H1 (cell line): ENCODE results near the gene NEDD9. TPM values are rescaled to one million over a fixed set of nuclear protein-coding genes. Genes with fewer than 3 reads are reported as not detected.

Source experiments
- CTCF ChIA-PET: fragments of 300-600 bp; sonication (Branson Sonifier 250); formaldehyde crosslinking; loops from one replicate; lab custom pipeline; 2021; ENCODE audit not compliant: partially characterized antibody; lab: Charles Lee
- POLR2A ChIA-PET: fragments of 300-600 bp; sonication (Branson Sonifier 250); formaldehyde crosslinking; loops from one replicate; lab custom pipeline; 2021; ENCODE audit warnings: inconsistent platforms; ENCODE audit not compliant: partially characterized antibody; lab: Charles Lee
- DNase-seq, 2 experiments: peaks; one replicate each; pipeline versions ENCODE4 v3.0.0 to v3.0.0-alpha.2; 2010 to 2022; ENCODE audit warnings: low spot score in 2 of 2, low read depth in 1 of 2, mixed read lengths in 1 of 2
- FAIRE-seq: peaks from 2 replicates; lab custom pipeline; 2011; peaks lifted over from hg19 to GRCh38; lab: Jason Lieb, UNC
- H2AFZ ChIP-seq: 2 replicates; pipeline ENCODE4 v1.8.1; 2012; ENCODE audit warnings: low read length, inconsistent platforms
- H2AK5ac ChIP-seq: 2 replicates; pipeline ENCODE4 v1.6.1; 2013; ENCODE audit warnings: low read depth, low read length
- H2BK120ac ChIP-seq: replicated peaks from 2 replicates; pipeline ENCODE3; 2013; ENCODE audit warnings: low read depth, low read length, inconsistent platforms
- H2BK12ac ChIP-seq: 2 replicates; pipeline ENCODE4 v1.6.1; 2013; ENCODE audit warnings: low read depth, low read length
- H2BK15ac ChIP-seq: 2 replicates; pipeline ENCODE4 v1.6.1; 2013; ENCODE audit warnings: low read length
- H2BK20ac ChIP-seq: 2 replicates; pipeline ENCODE4 v1.6.1; 2013; ENCODE audit warnings: low read length
- H2BK5ac ChIP-seq: 2 replicates; pipeline ENCODE4 v1.6.1; 2013; ENCODE audit warnings: low read depth, low read length
- H3K14ac ChIP-seq: 2 replicates; pipeline ENCODE4 v1.6.1; 2013; ENCODE audit warnings: inconsistent platforms; ENCODE audit not compliant: insufficient read length
- H3K18ac ChIP-seq: 2 replicates; pipeline ENCODE4 v1.6.1; 2013; ENCODE audit warnings: low read length; ENCODE audit errors: extremely low read depth
- H3K23ac ChIP-seq: 2 replicates; pipeline ENCODE4 v1.6.1; 2013; ENCODE audit warnings: inconsistent platforms; ENCODE audit not compliant: insufficient read length
- H3K23me2 ChIP-seq: 2 replicates; pipeline ENCODE4 v1.6.1; 2013; ENCODE audit warnings: low read depth, low read length
- H3K27ac ChIP-seq: 2 replicates; pipeline ENCODE4 v1.6.1; 2011; ENCODE audit warnings: low read depth, low read length, inconsistent platforms
- H3K27me3 ChIP-seq, 4 experiments: replicated peaks in 1 of 4; 1 replicate in 1 of 4; 2 replicates in 3 of 4; pipeline versions ENCODE4 v1.6.1 to v1.8.1; 2011 to 2013; ENCODE audit warnings: low read length in 3 of 4, mild to moderate bottlenecking in 3 of 4, inconsistent platforms in 2 of 4, mixed read lengths in 2 of 4, moderate library complexity in 1 of 4; ENCODE audit not compliant: control insufficient read depth in 3 of 4, insufficient read depth in 3 of 4; ENCODE audit errors: extremely low read depth in 1 of 4
- H3K36me3 ChIP-seq, 4 experiments: 2 replicates each; pipeline versions ENCODE4 v1.6.1 to v1.8.1; 2011 to 2013; ENCODE audit warnings: mild to moderate bottlenecking in 4 of 4, low read length in 3 of 4, moderate library complexity in 2 of 4, control low read depth in 1 of 4, inconsistent platforms in 1 of 4; ENCODE audit not compliant: insufficient read depth in 4 of 4, control insufficient read depth in 2 of 4
- H3K4ac ChIP-seq: replicated peaks from 2 replicates; pipeline ENCODE3; 2013; ENCODE audit warnings: low read length, low read depth, mixed read lengths, inconsistent platforms; ENCODE audit not compliant: insufficient read length
- H3K4me1 ChIP-seq, 4 experiments: replicated peaks in 1 of 4; 1 replicate in 1 of 4; 2 replicates in 3 of 4; pipeline versions ENCODE4 v1.6.1 to v1.8.1; 2011 to 2013; ENCODE audit warnings: low read length in 3 of 4, inconsistent platforms in 2 of 4, mixed read lengths in 1 of 4; ENCODE audit not compliant: insufficient read depth in 4 of 4, control insufficient read depth in 3 of 4
- H3K4me2 ChIP-seq, 2 experiments: 2 replicates each; pipeline versions ENCODE4 v1.6.1 to v1.8.1; 2011 to 2013; ENCODE audit warnings: low read depth in 2 of 2, low read length in 2 of 2, control low read depth in 1 of 2, inconsistent platforms in 1 of 2, mild to moderate bottlenecking in 1 of 2; ENCODE audit not compliant: insufficient read depth in 1 of 2
- H3K4me3 ChIP-seq, 4 experiments: fragments of 200-600, 300-600 bp in 1 of 4; sonication (generic), shearing (Covaris generic), sonication (Bioruptor Twin) in 1 of 4; 2 replicates each; pipeline versions ENCODE4 v1.5.1 to v1.8.1; 2011 to 2016; ENCODE audit warnings: low read length in 4 of 4, low read depth in 3 of 4, control low read depth in 2 of 4, inconsistent platforms in 2 of 4, mild to moderate bottlenecking in 2 of 4, mixed read lengths in 1 of 4, moderate library complexity in 1 of 4; ENCODE audit not compliant: insufficient read depth in 2 of 4; ENCODE audit errors: extremely low read depth in 1 of 4
- H3K56ac ChIP-seq: replicated peaks from 2 replicates; pipeline ENCODE3; 2013; ENCODE audit warnings: low read depth, mild to moderate bottlenecking, mixed read lengths, low read length, inconsistent platforms; ENCODE audit not compliant: insufficient read length
- H3K79me1 ChIP-seq: 2 replicates; pipeline ENCODE4 v1.6.1; 2013; ENCODE audit warnings: low read depth, low read length, control low read depth
- H3K79me2 ChIP-seq, 2 experiments: 2 replicates each; pipeline versions ENCODE4 v1.6.1 to v1.8.1; 2012 to 2013; ENCODE audit warnings: low read length in 2 of 2, mild to moderate bottlenecking in 2 of 2, inconsistent platforms in 1 of 2; ENCODE audit not compliant: insufficient read depth in 2 of 2, control insufficient read depth in 1 of 2
- H3K9ac ChIP-seq, 4 experiments: replicated peaks in 1 of 4; 1 replicate in 1 of 4; 2 replicates in 3 of 4; pipeline versions ENCODE4 v1.6.1 to v1.8.1; 2011 to 2013; ENCODE audit warnings: low read depth in 3 of 4, low read length in 3 of 4, control low read depth in 2 of 4, mild to moderate bottlenecking in 2 of 4, moderate library complexity in 2 of 4, inconsistent platforms in 1 of 4; ENCODE audit errors: extremely low read depth in 1 of 4
- H3K9me3 ChIP-seq, 2 experiments: 2 replicates each; pipeline versions ENCODE4 v1.6.1 to v1.8.1; 2012 to 2013; ENCODE audit warnings: mild to moderate bottlenecking in 2 of 2, moderate library complexity in 2 of 2, control low read depth in 1 of 2, inconsistent platforms in 1 of 2, low read depth in 1 of 2, low read length in 1 of 2, mixed read lengths in 1 of 2; ENCODE audit not compliant: insufficient read depth in 2 of 2
- H4K20me1 ChIP-seq, 2 experiments: replicated peaks in 1 of 2; 2 replicates each; pipeline versions ENCODE3 to v1.8.1; 2011 to 2013; ENCODE audit warnings: inconsistent platforms in 2 of 2, low read length in 2 of 2, mild to moderate bottlenecking in 1 of 2; ENCODE audit not compliant: insufficient read depth in 2 of 2, control insufficient read depth in 1 of 2
- H4K5ac ChIP-seq: 2 replicates; pipeline ENCODE4 v1.6.1; 2013; ENCODE audit warnings: low read length, low read depth, mixed read lengths, inconsistent platforms; ENCODE audit not compliant: insufficient read length
- H4K8ac ChIP-seq: 2 replicates; pipeline ENCODE4 v1.8.0; 2013; ENCODE audit warnings: mild to moderate bottlenecking, moderate library complexity, low read length, inconsistent platforms; ENCODE audit not compliant: insufficient read depth; ENCODE audit errors: extremely low read depth
- H4K91ac ChIP-seq: replicated peaks from 2 replicates; pipeline ENCODE3; 2013; ENCODE audit warnings: low read length, mixed read lengths, inconsistent platforms; ENCODE audit not compliant: insufficient read length
- ATF3 ChIP-seq: IDR thresholded peaks from 2 replicates; pipeline ENCODE4 v1.6.1; 2011; ENCODE audit warnings: low read depth, mild to moderate bottlenecking, low read length; ENCODE audit not compliant: insufficient read depth
- BACH1 ChIP-seq: IDR thresholded peaks from 2 replicates; pipeline ENCODE4 v1.6.1; 2012; ENCODE audit warnings: low read length, improper control_type of control experiment
- BCL11A ChIP-seq, 2 experiments: IDR thresholded peaks; one replicate each; pipeline ENCODE4 v1.6.1; 2011; ENCODE audit warnings: low read depth in 2 of 2, low read length in 2 of 2, mild to moderate bottlenecking in 2 of 2
- EP300 ChIP-seq, 2 experiments: IDR thresholded peaks; 1 replicate in 1 of 2; 2 replicates in 1 of 2; pipeline ENCODE4 v1.6.1; 2011 to 2012; ENCODE audit warnings: low read depth in 2 of 2, low read length in 2 of 2, mild to moderate bottlenecking in 2 of 2, borderline replicate concordance in 1 of 2, inconsistent platforms in 1 of 2, moderate library complexity in 1 of 2
- HDAC2 ChIP-seq, 2 experiments: fragments of 300-600 bp in 1 of 2; sonication (generic) in 1 of 2; IDR thresholded peaks; 2 replicates each; pipeline ENCODE4 v1.6.1; 2011 to 2012; ENCODE audit warnings: low read depth in 2 of 2, low read length in 2 of 2, mild to moderate bottlenecking in 2 of 2, moderate library complexity in 2 of 2, borderline replicate concordance in 1 of 2, inconsistent platforms in 1 of 2
- JUN ChIP-seq: IDR thresholded peaks from 2 replicates; pipeline ENCODE4 v1.6.1; 2011; ENCODE audit warnings: low read depth, mild to moderate bottlenecking, improper control_type of control experiment, low read length
- MAX ChIP-seq: IDR thresholded peaks from 2 replicates; pipeline ENCODE4 v1.6.1; 2012; ENCODE audit warnings: inconsistent platforms
- POLR2A ChIP-seq, 2 experiments: IDR thresholded peaks; 1 replicate in 1 of 2; 2 replicates in 1 of 2; pipeline ENCODE4 v1.6.1; 2011; ENCODE audit warnings: low read depth in 2 of 2, low read length in 2 of 2, mild to moderate bottlenecking in 2 of 2; ENCODE audit errors: control extremely low read depth in 1 of 2
- RBBP5 ChIP-seq: IDR thresholded peaks from 2 replicates; pipeline ENCODE4 v1.7.1; 2012; ENCODE audit warnings: low read depth, mild to moderate bottlenecking, inconsistent platforms, low read length, moderate library complexity, borderline replicate concordance
- SIX5 ChIP-seq: IDR thresholded peaks from 2 replicates; pipeline ENCODE4 v1.6.1; 2011; ENCODE audit warnings: mild to moderate bottlenecking, low read depth, low read length
- SUZ12 ChIP-seq: fragments of 200-600 bp; sonication (generic); IDR thresholded peaks from 2 replicates; pipeline ENCODE4 v1.6.1; 2012; ENCODE audit warnings: mild to moderate bottlenecking, inconsistent platforms, low read length, moderate library complexity, mixed read lengths
- USF2 ChIP-seq: IDR thresholded peaks from 2 replicates; pipeline ENCODE4 v1.6.1; 2011; ENCODE audit warnings: low read length, improper control_type of control experiment
- YY1 ChIP-seq: IDR thresholded peaks from 2 replicates; pipeline ENCODE4 v1.6.1; 2011; ENCODE audit warnings: low read depth, mild to moderate bottlenecking, low read length
- WGBS, 2 experiments: shearing (Covaris generic) in 1 of 2; methylation state at CpG; one replicate each; pipeline versions ENCODE4 v1.1.6 to v1.1.7; 2013 to 2015; ENCODE audit warnings: low lambda C conversion rate in 2 of 2, mixed read lengths in 2 of 2, inconsistent platforms in 1 of 2, low coverage in 1 of 2, missing lambda C conversion rate in 1 of 2; ENCODE audit not compliant: insufficient replicate concordance in 2 of 2, insufficient coverage in 1 of 2, insufficient read length in 1 of 2; ENCODE audit errors: extremely low coverage in 1 of 2, missing lambda C conversion rate in 1 of 2; 5-methylcytosine and 5-hydroxymethylcytosine counted together
- polyA plus RNA-seq, 7 experiments: library from polyadenylated mRNA; depleted of rRNA in 3 of 7; stranded (reverse) in 5 of 7; unstranded in 2 of 7; fragments of >200 nt in 5 of 7; fragments of 200-250 nt in 2 of 7; gene quantifications; 1 replicate in 5 of 7; 2 replicates in 1 of 7; 4 replicates in 1 of 7; pipeline versions ENCODE4 v1.2.1 to v1.2.3, GENCODE V29; 2011 to 2013; ENCODE audit warnings: missing spikeins in 2 of 7, mixed read lengths in 2 of 7
- total RNA-seq: library from RNA; stranded (reverse); fragmentation: NEBNext Ultra II Directional; extraction: Animal tissue kit (Norgen Biotek cat#: 25700); gene quantifications from 2 replicates; pipeline ENCODE4 v1.2.1, GENCODE V29; 2021

NEDD9 gene
- total and polyA plus RNA-seq, 2 of the 8 experiments (the other 6 are each of a cell fraction or from before 2014, with no cell fraction given): 3.6 to 12.0 TPM

GRCh38 chr6:11208854-11209253, 23.6 kb downstream of the NEDD9 start:
- no peak overlapping the region for H4K8ac ChIP-seq
- H3K36me3 ChIP-seq: 0 out of 8 replicates have a peak, but pooled peaks cover 0 to 3% (median 0%) of the 10 kb centered on the region in 4 experiments
- no peaks in the 10 kb centered on the region for H3K9me3 ChIP-seq
- H2BK5ac ChIP-seq: no peak overlapping the region
- H3K23ac ChIP-seq: no peak overlapping the region
- TF ChIP-seq ATF3 (no peak), USF2 (no peak), HDAC2 (IDR thresholded peaks at IDR 0.05; ENCODE audit: borderline replicate concordance in 1 of 2, low read depth in 2 of 2, low read length in 2 of 2) (no peak), EP300 (IDR thresholded peaks at IDR 0.05; ENCODE audit: borderline replicate concordance in 1 of 2, low read depth in 2 of 2, low read length in 2 of 2) (no peak), SIX5 (no peak), MAX (no peak), JUN (no peak), RBBP5 (no peak), SUZ12 (no peak), POLR2A (IDR thresholded peaks at IDR 0.05; ENCODE audit: control extremely low read depth in 1 of 2, low read depth in 2 of 2, low read length in 2 of 2) (no peak), BACH1 (no peak), BCL11A (IDR thresholded peaks at IDR 0.05; ENCODE audit: low read depth in 2 of 2, low read length in 2 of 2) (no peak), YY1 (no peak)
- H3K56ac ChIP-seq: no peak overlapping the region
- POLR2A ChIA-PET: no interaction called here
- no peak overlapping the region for H3K9ac ChIP-seq
- H2BK15ac ChIP-seq: no peak overlapping the region
- H4K20me1 ChIP-seq: no peaks in the 10 kb centered on the region
- H3K23me2 ChIP-seq: no peaks in the 10 kb centered on the region
- no peak overlapping the region for H4K91ac ChIP-seq
- no peaks in the 10 kb centered on the region for H3K79me1 ChIP-seq
- no peak overlapping the region for H2BK12ac ChIP-seq
- H2BK20ac ChIP-seq: no peak overlapping the region
- no peak overlapping the region for H4K5ac ChIP-seq
- H3K4ac ChIP-seq: no peak overlapping the region
- no peak overlapping the region for H2AK5ac ChIP-seq
- H2BK120ac ChIP-seq: no peak overlapping the region
- FAIRE-seq (no peak), DNase-seq (no peak)
- H3K27me3 ChIP-seq: no peaks in the 10 kb centered on the region; a peak in 1 of 7 replicates
- no peak overlapping the region for H3K4me2 ChIP-seq
- no peak overlapping the region for H3K18ac ChIP-seq
- 95% methylated on average over 1 of the region's 1 CpG; no CpG with 5 or more reads in 1 of the 2 experiments for WGBS, 2 experiments
- H3K4me1 ChIP-seq: peaks cover 0 to 21% (median 8%) of the 10 kb centered on the region in 4 experiments
- no peak overlapping the region for H2AFZ ChIP-seq
- CTCF ChIA-PET: no interaction called here
- no peak overlapping the region for H3K4me3 ChIP-seq
- no peaks in the 10 kb centered on the region for H3K79me2 ChIP-seq
- no peak overlapping the region for H3K14ac ChIP-seq
- no peak overlapping the region for H3K27ac ChIP-seq
